Muscle layer of colon (tissue), 2 donors: ENCODE measurements around the gene PCDHGC3.

Source experiments
- H3K27ac ChIP-seq: one replicate; pipeline ENCODE4 v1.7.0; 2013; ENCODE audit warnings: low read depth, mild to moderate bottlenecking, low read length, moderate library complexity
- H3K27me3 ChIP-seq, 2 donors: one replicate each; pipeline ENCODE4 v1.7.0; 2013; ENCODE audit warnings: low read length in 2 of 2, mild to moderate bottlenecking in 2 of 2; ENCODE audit not compliant: insufficient read depth in 2 of 2, control insufficient read depth in 1 of 2
- H3K36me3 ChIP-seq: one replicate; pipeline ENCODE4 v1.7.0; 2013; ENCODE audit warnings: mild to moderate bottlenecking, low read length; ENCODE audit not compliant: insufficient read depth
- H3K4me1 ChIP-seq: one replicate; pipeline ENCODE4 v1.7.0; 2013; ENCODE audit warnings: mild to moderate bottlenecking, low read length; ENCODE audit not compliant: insufficient read depth
- H3K4me3 ChIP-seq, 2 donors: one replicate each; pipeline ENCODE4 v1.7.0; 2013; ENCODE audit warnings: low read length in 2 of 2, low read depth in 1 of 2, mild to moderate bottlenecking in 1 of 2, moderate library complexity in 1 of 2
- H3K9ac ChIP-seq: one replicate; pipeline ENCODE4 v1.7.0; 2013; ENCODE audit warnings: low read length
- H3K9me3 ChIP-seq: one replicate; pipeline ENCODE4 v1.7.0; 2013; ENCODE audit warnings: mild to moderate bottlenecking, low read length
- donor health status: abdominal sarcoma.
- donor health status: Adenocarcinoma of cecum.

PCDHGC3 gene

GRCh38 chr5:141465351-141465750 lies 10.4 kb upstream of the PCDHGC3 start:
- no peaks in the 10 kb centered on the region for H3K4me1 ChIP-seq
- no peaks in the 10 kb centered on the region for H3K36me3 ChIP-seq
- H3K4me3 ChIP-seq, result no peak overlapping the region
- no peak overlapping the region for H3K27ac ChIP-seq
- H3K9ac ChIP-seq, result no peak overlapping the region
- no peaks in the 10 kb centered on the region for H3K9me3 ChIP-seq
- H3K27me3 ChIP-seq, result no peaks in the 10 kb centered on the region

GRCh38 chr5:141476132-141476911 lies 556 bp downstream of the PCDHGC3 start:
- H3K4me3 ChIP-seq, result peak overlapping the region; percentile 81 to 82
- H3K27ac ChIP-seq, result peak overlapping the region; percentile 93
- peak overlapping the region; percentile 72 for H3K9ac ChIP-seq
- no peaks in the 10 kb centered on the region for H3K27me3 ChIP-seq
- peaks cover 50% of the 10 kb centered on the region for H3K4me1 ChIP-seq
- H3K9me3 ChIP-seq, result no peaks in the 10 kb centered on the region
- H3K36me3 ChIP-seq, result no peaks in the 10 kb centered on the region

- Histone ChIP-seq H3K27ac (peak overlapping the region; percentile 93), H3K27me3 (no peaks in the 10 kb centered on the region)
These were observed 1.3 kb downstream of the PCDHGC3 start for GRCh38 chr5:141477044-141477575.

GRCh38 chr5:141477815-141478214 lies 2.0 kb downstream of the PCDHGC3 start:
- peaks cover 52% of the 10 kb centered on the region for H3K4me1 ChIP-seq
- no peak overlapping the region for H3K9ac ChIP-seq
- no peak overlapping the region for H3K27ac ChIP-seq
- H3K27me3 ChIP-seq, result no peaks in the 10 kb centered on the region
- H3K36me3 ChIP-seq, result no peaks in the 10 kb centered on the region
- H3K4me3 ChIP-seq, result peak overlapping the region; percentile 81 to 82
- no peaks in the 10 kb centered on the region for H3K9me3 ChIP-seq

More at GRCh38 chr5:141477044-141477575, 1.3 kb downstream of the PCDHGC3 start:
- Histone ChIP-seq H3K4me3 (peak overlapping the region; percentile 81 to 82), H3K9me3 (no peaks in the 10 kb centered on the region), H3K4me1 (peaks cover 52% of the 10 kb centered on the region), H3K9ac (peak overlapping the region; percentile 72), H3K36me3 (no peaks in the 10 kb centered on the region)

GRCh38 chr5:141478321-141478945 lies 2.7 kb downstream of the PCDHGC3 start:
- no peaks in the 10 kb centered on the region for H3K27me3 ChIP-seq
- no peak overlapping the region for H3K27ac ChIP-seq
- H3K9ac ChIP-seq, result no peak overlapping the region
- no peaks in the 10 kb centered on the region for H3K9me3 ChIP-seq
- H3K4me1 ChIP-seq, result peaks cover 52% of the 10 kb centered on the region
- peak overlapping the region; percentile 81 to 82 for H3K4me3 ChIP-seq
- no peaks in the 10 kb centered on the region for H3K36me3 ChIP-seq

- peak overlapping the region in 1 of 2 donors; percentile 21 for H3K4me3 ChIP-seq
- H3K9ac ChIP-seq, result no peak overlapping the region
- H3K4me1 ChIP-seq, result peaks cover 58% of the 10 kb centered on the region
- H3K27me3 ChIP-seq, result no peaks in the 10 kb centered on the region
- no peaks in the 10 kb centered on the region for H3K9me3 ChIP-seq
- no peaks in the 10 kb centered on the region for H3K36me3 ChIP-seq
- no peak overlapping the region for H3K27ac ChIP-seq
These were observed 4.0 kb downstream of the PCDHGC3 start for GRCh38 chr5:141479776-141480175.

GRCh38 chr5:141483902-141484301 lies 8.1 kb downstream of the PCDHGC3 start:
- Histone ChIP-seq H3K9me3 (no peaks in the 10 kb centered on the region), H3K27me3 (no peaks in the 10 kb centered on the region), H3K9ac (no peak overlapping the region), H3K4me3 (no peak overlapping the region), H3K27ac (no peak overlapping the region), H3K4me1 (peaks cover 51% of the 10 kb centered on the region), H3K36me3 (no peaks in the 10 kb centered on the region)

- Histone ChIP-seq H3K27me3 (no peaks in the 10 kb centered on the region), H3K9me3 (no peaks in the 10 kb centered on the region), H3K9ac (no peak overlapping the region), H3K4me1 (peaks cover 49% of the 10 kb centered on the region), H3K27ac (no peak overlapping the region), H3K36me3 (no peaks in the 10 kb centered on the region), H3K4me3 (peak overlapping the region; percentile 28 to 49)
These were observed 8.5 kb downstream of the PCDHGC3 start for GRCh38 chr5:141484310-141484640.

- no peaks in the 10 kb centered on the region for H3K36me3 ChIP-seq
- no peaks in the 10 kb centered on the region for H3K27me3 ChIP-seq
- peaks cover 44% of the 10 kb centered on the region for H3K4me1 ChIP-seq
- no peaks in the 10 kb centered on the region for H3K9me3 ChIP-seq
- no peak within 1 kb of the TSS for H3K9ac ChIP-seq
- peak within 1 kb of the TSS; percentile 28 to 49 for H3K4me3 ChIP-seq
- H3K27ac ChIP-seq, result no peak within 1 kb of the TSS
These were observed 9.0 kb downstream of the PCDHGC3 start, which contains the start of gene PCDHGC4 for GRCh38 chr5:141484641-141485311. Gene PCDHGC4, plus strand, starts transcription at chr5:141485030. Its CDS starts 144 bp downstream, at chr5:141485174.

- Histone ChIP-seq H3K4me1 (peaks cover 36% of the 10 kb centered on the region), H3K36me3 (no peaks in the 10 kb centered on the region), H3K9ac (no peak overlapping the region), H3K27ac (no peak overlapping the region), H3K9me3 (no peaks in the 10 kb centered on the region), H3K27me3 (no peaks in the 10 kb centered on the region), H3K4me3 (peak overlapping the region in 1 of 2 donors; percentile 49)
These were observed 9.7 kb downstream of the PCDHGC3 start for GRCh38 chr5:141485321-141486055.

- H3K4me1 ChIP-seq, result peaks cover 30% of the 10 kb centered on the region
- H3K4me3 ChIP-seq, result no peak overlapping the region
- no peak overlapping the region for H3K27ac ChIP-seq
- no peaks in the 10 kb centered on the region for H3K36me3 ChIP-seq
- H3K9me3 ChIP-seq, result no peaks in the 10 kb centered on the region
- no peak overlapping the region for H3K9ac ChIP-seq
- H3K27me3 ChIP-seq, result no peaks in the 10 kb centered on the region
These were observed 10.3 kb downstream of the PCDHGC3 start for GRCh38 chr5:141486091-141486490.
